ENCODE measurements around the gene CST2. TPM values are rescaled to one million over a fixed set of nuclear protein-coding genes. Genes with fewer than 3 reads are reported as not detected.
"Not testable (repeated sequence)": the region's sequence is repeated elsewhere in the genome, so short reads cannot be mapped to it uniquely, and the experiment has no call there.

CST2 gene
- total RNA-seq, 1 donor from 2014 or later = 1.5 TPM

GRCh38 chr20:23799216-23799847, 27.2 kb downstream of the CST2 start:
- TF ChIP-seq CTCF (IDR thresholded peaks at IDR 0.05; ENCODE audit: unreplicated experiment) = peak; percentile 66
- H3K4me1 Mint-ChIP-seq = not testable (repeated sequence)

GRCh38 chr20:23795526-23795925, 31.0 kb downstream of the CST2 start:
- H3K27me3 Mint-ChIP-seq (ENCODE audit: low read depth) = peaks cover 32% of the 10 kb centered on the region
- no peak for DNase-seq (ENCODE audit: low spot score in 2 of 2, unreplicated experiment in 2 of 2)
- no peak overlapping the region for H3K4me3 Mint-ChIP-seq
- no peaks in the 10 kb centered on the region for H3K36me3 Mint-ChIP-seq
- peaks cover 3% of the 10 kb centered on the region for H3K4me1 Mint-ChIP-seq
- no peak for TF ChIP-seq CTCF (IDR thresholded peaks at IDR 0.05; ENCODE audit: unreplicated experiment)
- peaks cover 4% of the 10 kb centered on the region for H3K9me3 Mint-ChIP-seq
- H3K27ac Mint-ChIP-seq = no peak overlapping the region

More at GRCh38 chr20:23799216-23799847, 27.2 kb downstream of the CST2 start:
- H3K27me3 Mint-ChIP-seq (ENCODE audit: low read depth) = peaks cover 15% of the 10 kb centered on the region
- not testable (repeated sequence) for H3K36me3 Mint-ChIP-seq, H3K4me3 Mint-ChIP-seq, H3K9me3 Mint-ChIP-seq, H3K27ac Mint-ChIP-seq
- DNase-seq (ENCODE audit: low spot score in 2 of 2, unreplicated experiment in 2 of 2) = peak in 1 of 2 experiments; percentile 51

GRCh38 chr20:23794841-23795240, 31.7 kb downstream of the CST2 start:
- no peak for TF ChIP-seq CTCF (IDR thresholded peaks at IDR 0.05; ENCODE audit: unreplicated experiment)
- Mint-ChIP-seq H3K27me3 (ENCODE audit: low read depth) (peaks cover 34% of the 10 kb centered on the region), H3K36me3 (no peaks in the 10 kb centered on the region), H3K4me3 (no peak overlapping the region), H3K27ac (no peak overlapping the region), H3K9me3 (peaks cover 5% of the 10 kb centered on the region), H3K4me1 (peaks cover 3% of the 10 kb centered on the region)
- DNase-seq (ENCODE audit: low spot score in 2 of 2, unreplicated experiment in 2 of 2) = no peak

GRCh38 chr20:23794065-23794464, 32.5 kb downstream of the CST2 start:
- no peak for TF ChIP-seq CTCF (IDR thresholded peaks at IDR 0.05; ENCODE audit: unreplicated experiment)
- peaks cover 3% of the 10 kb centered on the region for H3K4me1 Mint-ChIP-seq
- peaks cover 40% of the 10 kb centered on the region for H3K27me3 Mint-ChIP-seq (ENCODE audit: low read depth)
- no peaks in the 10 kb centered on the region for H3K36me3 Mint-ChIP-seq
- DNase-seq (ENCODE audit: low spot score in 2 of 2, unreplicated experiment in 2 of 2) = no peak
- no peak overlapping the region for H3K27ac Mint-ChIP-seq
- H3K4me3 Mint-ChIP-seq = no peak overlapping the region
- peaks cover 11% of the 10 kb centered on the region for H3K9me3 Mint-ChIP-seq

GRCh38 chr20:23783447-23783846, 43.1 kb downstream of the CST2 start:
- Mint-ChIP-seq H3K9me3 (no peaks in the 10 kb centered on the region), H3K27me3 (ENCODE audit: low read depth) (peaks cover 15% of the 10 kb centered on the region), H3K4me3 (no peak overlapping the region), H3K4me1 (no peaks in the 10 kb centered on the region), H3K36me3 (no peaks in the 10 kb centered on the region), H3K27ac (no peak overlapping the region)
- TF ChIP-seq CTCF (IDR thresholded peaks at IDR 0.05; ENCODE audit: unreplicated experiment) = no peak
- no peak for DNase-seq (ENCODE audit: low spot score in 2 of 2, unreplicated experiment in 2 of 2)

Data from mesothelial cell of epicardium (in vitro differentiated cells).